Neural cell (in vitro differentiated cells): ENCODE data around the gene MTMR3. TPM values are rescaled to one million over a fixed set of nuclear protein-coding genes. Genes with fewer than 3 reads are reported as not detected.

Experiments
- H2AFZ ChIP-seq: fragments of 200-600, 300-800 bp; sonication (generic), shearing (Covaris generic); 2 replicates; pipeline ENCODE4 v1.6.0; 2014; ENCODE audit warnings: low read depth, mild to moderate bottlenecking, antibody characterized with exemption, low read length, moderate library complexity
- H3F3A ChIP-seq: fragments of 200-600 bp; shearing (Covaris generic); 2 replicates; pipeline ENCODE4 v1.6.1; 2016; ENCODE audit warnings: mild to moderate bottlenecking, moderate library complexity, mixed read lengths, antibody characterized with exemption, low read length; ENCODE audit not compliant: insufficient read depth, poor library complexity, severe bottlenecking
- H3K27ac ChIP-seq: fragments of 200-600, 300-800 bp; sonication (generic), shearing (Covaris generic); 2 replicates; pipeline ENCODE4 v1.5.1; 2014; ENCODE audit warnings: mild to moderate bottlenecking, low read length, moderate library complexity
- H3K27me3 ChIP-seq: fragments of 300-800, 200-600 bp; sonication (generic), shearing (Covaris generic); 2 replicates; pipeline ENCODE4 v1.6.0; 2014; ENCODE audit warnings: mild to moderate bottlenecking, low read depth, low read length, moderate library complexity; ENCODE audit not compliant: insufficient read depth
- H3K36me3 ChIP-seq: fragments of 300-800, 200-600 bp; sonication (generic), shearing (Covaris generic); 2 replicates; pipeline ENCODE4 v1.5.1; 2014; ENCODE audit warnings: mild to moderate bottlenecking, antibody characterized with exemption, low read length, moderate library complexity; ENCODE audit not compliant: insufficient read depth
- H3K4me2 ChIP-seq: fragments of 300-800, 200-600 bp; sonication (generic), shearing (Covaris generic); 2 replicates; pipeline ENCODE4 v1.6.0; 2014; ENCODE audit warnings: mild to moderate bottlenecking, low read length
- H3K4me3 ChIP-seq: fragments of 300-800, 200-600 bp; sonication (generic), shearing (Covaris generic); 2 replicates; pipeline ENCODE4 v1.5.1; 2014; ENCODE audit warnings: mild to moderate bottlenecking, low read length, moderate library complexity
- H3K79me2 ChIP-seq: fragments of 200-600 bp; shearing (Covaris generic); replicated peaks from 2 replicates; pipeline ENCODE4 v1.6.0; 2014; ENCODE audit warnings: mild to moderate bottlenecking, low read length, moderate library complexity; ENCODE audit not compliant: insufficient read depth
- H3K9ac ChIP-seq: fragments of 300-800, 200-600 bp; sonication (generic), shearing (Covaris generic); 2 replicates; pipeline ENCODE4 v1.6.1; 2016; ENCODE audit warnings: mild to moderate bottlenecking, low read length, mixed read lengths
- H3K9me2 ChIP-seq: fragments of 200-600 bp; shearing (Covaris generic); 2 replicates; pipeline ENCODE4 v1.6.1; 2016; ENCODE audit warnings: mild to moderate bottlenecking, low read length, mixed read lengths; ENCODE audit not compliant: insufficient read depth
- H3K9me3 ChIP-seq: fragments of 200-600, 300-800 bp; sonication (generic), shearing (Covaris generic); 2 replicates; pipeline ENCODE4 v1.6.1; 2016; ENCODE audit warnings: mild to moderate bottlenecking, mixed run types, low read length, moderate library complexity, mixed read lengths
- H4K20me1 ChIP-seq: fragments of 200-600 bp; shearing (Covaris generic); 2 replicates; pipeline ENCODE4 v1.6.1; 2016; ENCODE audit warnings: mild to moderate bottlenecking, mixed run types; ENCODE audit not compliant: insufficient read depth
- EP300 ChIP-seq: fragments of 450-650 bp; conservative IDR thresholded peaks from 2 replicates; pipeline ENCODE4 v1.6.1; 2014; ENCODE audit warnings: antibody characterized with exemption, mild to moderate bottlenecking, moderate library complexity; ENCODE audit not compliant: poor library complexity, severe bottlenecking
- EZH2 ChIP-seq: fragments of 200-600, 300-800 bp; shearing (Covaris generic), sonication (generic); IDR thresholded peaks from 2 replicates; pipeline ENCODE4 v1.6.1; 2014; ENCODE audit warnings: antibody characterized with exemption, low read length, borderline replicate concordance, mild to moderate bottlenecking; ENCODE audit not compliant: insufficient read depth, poor library complexity, severe bottlenecking
- MXI1 ChIP-seq: fragments of 450-650 bp; conservative IDR thresholded peaks from 2 replicates; pipeline ENCODE4 v1.6.1; 2014; ENCODE audit warnings: antibody characterized with exemption, mild to moderate bottlenecking; ENCODE audit not compliant: poor library complexity, severe bottlenecking
- POLR2AphosphoS5 ChIP-seq: IDR thresholded peaks from 2 replicates; pipeline ENCODE4 v1.6.1; 2012
- RAD21 ChIP-seq: fragments of 450-650 bp; conservative IDR thresholded peaks from 2 replicates; pipeline ENCODE4 v1.6.1; 2014; ENCODE audit warnings: antibody characterized with exemption, mild to moderate bottlenecking, moderate library complexity
- SMC3 ChIP-seq: fragments of 450-650 bp; conservative IDR thresholded peaks from 2 replicates; pipeline ENCODE4 v1.6.1; 2014; ENCODE audit warnings: antibody characterized with exemption, mild to moderate bottlenecking, moderate library complexity; ENCODE audit not compliant: poor library complexity
- TAF1 ChIP-seq: IDR thresholded peaks from 2 replicates; pipeline ENCODE4 v1.6.1; 2012; ENCODE audit warnings: low read depth
- polyA plus RNA-seq: library from polyadenylated mRNA; depleted of rRNA; stranded (reverse); fragments of >200 nt; gene quantifications from 2 replicates; pipeline ENCODE4 v1.2.3, GENCODE V29; 2014
- TF ChIP-seq, protein P1 (sequence below): fragments of 450-650 bp; IDR thresholded peaks from 2 replicates; pipeline ENCODE4 v1.5.1; 2014; ENCODE audit warnings: antibody characterized with exemption, mild to moderate bottlenecking, moderate library complexity; ENCODE audit not compliant: poor library complexity, severe bottlenecking
- TF ChIP-seq, protein P2 (sequence below): IDR thresholded peaks from 2 replicates; pipeline ENCODE4 v1.6.1; 2012; ENCODE audit warnings: borderline replicate concordance

Gene MTMR3
- polyA plus RNA-seq, 1 donor from 2014 or later, result 46.7 TPM

DNA sequence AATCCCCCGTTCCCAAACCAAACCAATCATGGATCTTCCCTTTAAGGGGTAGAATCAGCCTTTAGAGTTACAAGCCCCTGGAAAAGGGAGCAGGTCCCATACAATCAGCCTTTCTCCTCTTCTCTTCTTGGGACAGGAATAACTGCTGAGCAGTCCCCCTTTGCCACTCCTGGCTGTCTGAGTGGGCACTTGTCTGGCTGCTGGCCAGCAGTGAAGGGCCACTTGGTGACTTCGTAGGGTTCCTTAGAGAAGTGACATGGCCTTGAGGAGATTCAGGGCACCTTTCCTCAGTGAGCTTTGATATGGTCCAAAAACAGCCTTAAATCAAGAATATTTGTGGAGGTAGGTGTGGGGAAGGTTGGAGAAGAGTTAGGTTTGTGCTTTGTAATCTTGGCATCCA is 143.8 kb downstream of the MTMR3 start (continued):
- TF ChIP-seq, protein P1, sequence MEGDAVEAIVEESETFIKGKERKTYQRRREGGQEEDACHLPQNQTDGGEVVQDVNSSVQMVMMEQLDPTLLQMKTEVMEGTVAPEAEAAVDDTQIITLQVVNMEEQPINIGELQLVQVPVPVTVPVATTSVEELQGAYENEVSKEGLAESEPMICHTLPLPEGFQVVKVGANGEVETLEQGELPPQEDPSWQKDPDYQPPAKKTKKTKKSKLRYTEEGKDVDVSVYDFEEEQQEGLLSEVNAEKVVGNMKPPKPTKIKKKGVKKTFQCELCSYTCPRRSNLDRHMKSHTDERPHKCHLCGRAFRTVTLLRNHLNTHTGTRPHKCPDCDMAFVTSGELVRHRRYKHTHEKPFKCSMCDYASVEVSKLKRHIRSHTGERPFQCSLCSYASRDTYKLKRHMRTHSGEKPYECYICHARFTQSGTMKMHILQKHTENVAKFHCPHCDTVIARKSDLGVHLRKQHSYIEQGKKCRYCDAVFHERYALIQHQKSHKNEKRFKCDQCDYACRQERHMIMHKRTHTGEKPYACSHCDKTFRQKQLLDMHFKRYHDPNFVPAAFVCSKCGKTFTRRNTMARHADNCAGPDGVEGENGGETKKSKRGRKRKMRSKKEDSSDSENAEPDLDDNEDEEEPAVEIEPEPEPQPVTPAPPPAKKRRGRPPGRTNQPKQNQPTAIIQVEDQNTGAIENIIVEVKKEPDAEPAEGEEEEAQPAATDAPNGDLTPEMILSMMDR, result no peak
- TF ChIP-seq EP300, result no peak

GRCh38 chr22:30027169-30027568 is 144.2 kb downstream of the MTMR3 start:
- TF ChIP-seq, protein P2, sequence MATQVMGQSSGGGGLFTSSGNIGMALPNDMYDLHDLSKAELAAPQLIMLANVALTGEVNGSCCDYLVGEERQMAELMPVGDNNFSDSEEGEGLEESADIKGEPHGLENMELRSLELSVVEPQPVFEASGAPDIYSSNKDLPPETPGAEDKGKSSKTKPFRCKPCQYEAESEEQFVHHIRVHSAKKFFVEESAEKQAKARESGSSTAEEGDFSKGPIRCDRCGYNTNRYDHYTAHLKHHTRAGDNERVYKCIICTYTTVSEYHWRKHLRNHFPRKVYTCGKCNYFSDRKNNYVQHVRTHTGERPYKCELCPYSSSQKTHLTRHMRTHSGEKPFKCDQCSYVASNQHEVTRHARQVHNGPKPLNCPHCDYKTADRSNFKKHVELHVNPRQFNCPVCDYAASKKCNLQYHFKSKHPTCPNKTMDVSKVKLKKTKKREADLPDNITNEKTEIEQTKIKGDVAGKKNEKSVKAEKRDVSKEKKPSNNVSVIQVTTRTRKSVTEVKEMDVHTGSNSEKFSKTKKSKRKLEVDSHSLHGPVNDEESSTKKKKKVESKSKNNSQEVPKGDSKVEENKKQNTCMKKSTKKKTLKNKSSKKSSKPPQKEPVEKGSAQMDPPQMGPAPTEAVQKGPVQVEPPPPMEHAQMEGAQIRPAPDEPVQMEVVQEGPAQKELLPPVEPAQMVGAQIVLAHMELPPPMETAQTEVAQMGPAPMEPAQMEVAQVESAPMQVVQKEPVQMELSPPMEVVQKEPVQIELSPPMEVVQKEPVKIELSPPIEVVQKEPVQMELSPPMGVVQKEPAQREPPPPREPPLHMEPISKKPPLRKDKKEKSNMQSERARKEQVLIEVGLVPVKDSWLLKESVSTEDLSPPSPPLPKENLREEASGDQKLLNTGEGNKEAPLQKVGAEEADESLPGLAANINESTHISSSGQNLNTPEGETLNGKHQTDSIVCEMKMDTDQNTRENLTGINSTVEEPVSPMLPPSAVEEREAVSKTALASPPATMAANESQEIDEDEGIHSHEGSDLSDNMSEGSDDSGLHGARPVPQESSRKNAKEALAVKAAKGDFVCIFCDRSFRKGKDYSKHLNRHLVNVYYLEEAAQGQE, result no peak
- TF ChIP-seq POLR2AphosphoS5, result no peak
- no peak for TF ChIP-seq TAF1
- no peak for TF ChIP-seq EP300
- no peak for TF ChIP-seq EZH2
- H3K9me2 ChIP-seq, result no peaks in the 10 kb centered on the region
- no peaks in the 10 kb centered on the region for H3K27me3 ChIP-seq
- H4K20me1 ChIP-seq, result no peaks in the 10 kb centered on the region
- H3K4me3 ChIP-seq, result no peak overlapping the region
- no peak overlapping the region for H3K27ac ChIP-seq
- no peaks in the 10 kb centered on the region for H3K9me3 ChIP-seq
- H3K9ac ChIP-seq, result no peak overlapping the region
- no peak overlapping the region for H2AFZ ChIP-seq
- H3K4me2 ChIP-seq, result no peak overlapping the region
- H3F3A ChIP-seq, result no peaks in the 10 kb centered on the region
- H3K79me2 ChIP-seq, result no peaks in the 10 kb centered on the region
- H3K36me3 ChIP-seq, result peaks cover 18% of the 10 kb centered on the region

GRCh38 chr22:30027791-30028190 is 144.8 kb downstream of the MTMR3 start:
- no peaks in the 10 kb centered on the region for H3K9me2 ChIP-seq
- H3K27me3 ChIP-seq, result no peaks in the 10 kb centered on the region
- no peak overlapping the region for H3K4me3 ChIP-seq
- H3K79me2 ChIP-seq, result no peaks in the 10 kb centered on the region
- H3K9me3 ChIP-seq, result no peaks in the 10 kb centered on the region
- H3K36me3 ChIP-seq, result peaks cover 18% of the 10 kb centered on the region
- TF ChIP-seq RAD21 (no peak), EP300 (no peak), POLR2AphosphoS5 (no peak), EZH2 (no peak), SMC3 (no peak), MXI1 (no peak), TAF1 (no peak)
- TF ChIP-seq, protein P2, result no peak
- TF ChIP-seq, protein P1, result no peak
- H2AFZ ChIP-seq, result no peak overlapping the region
- H4K20me1 ChIP-seq, result no peaks in the 10 kb centered on the region
- H3K4me2 ChIP-seq, result no peak overlapping the region
- no peaks in the 10 kb centered on the region for H3F3A ChIP-seq
- H3K9ac ChIP-seq, result no peak overlapping the region
- H3K27ac ChIP-seq, result no peak overlapping the region
